GM18505 (cell line): ENCODE data around the gene GNB5.

ENCODE experiments used
- ATAC-seq: cut with Tn5 transposase; IDR thresholded peaks from one replicate; pipeline ENCODE4 v1.9.1; 2021; ENCODE audit not compliant: unreplicated experiment
- POLR2A ChIP-seq: IDR thresholded peaks from 4 replicates; pipeline ENCODE4 v1.6.1; 2011; ENCODE audit warnings: borderline replicate concordance; ENCODE audit not compliant: insufficient read depth, insufficient read length; ENCODE audit errors: extremely low read depth

The GNB5 gene

GRCh38 chr15:52193791-52194190 is 2.6 kb upstream of the GNB5 start:
- no peak for TF ChIP-seq POLR2A
- ATAC-seq, result no peak

- no peak for TF ChIP-seq POLR2A
- ATAC-seq, result no peak
These were observed 2.1 kb upstream of the GNB5 start for GRCh38 chr15:52193321-52193720.

- TF ChIP-seq POLR2A, result no peak
- no peak for ATAC-seq
These were observed 4.3 kb downstream of the GNB5 start for GRCh38 chr15:52186651-52187486.

GRCh38 chr15:52185151-52185561 is 6.0 kb downstream of the GNB5 start:
- TF ChIP-seq POLR2A, result no peak
- ATAC-seq, result no peak

- no peak for TF ChIP-seq POLR2A
These were observed 6.5 kb downstream of the GNB5 start for GRCh38 chr15:52184721-52185120.

GRCh38 chr15:52183562-52184173 is 7.5 kb downstream of the GNB5 start:
- ATAC-seq, result no peak
- TF ChIP-seq POLR2A, result no peak

More at GRCh38 chr15:52184721-52185120, 6.5 kb downstream of the GNB5 start:
- ATAC-seq, result no peak

- no peak for ATAC-seq
- TF ChIP-seq POLR2A, result no peak
These were observed 9.0 kb downstream of the GNB5 start for GRCh38 chr15:52181938-52182780.

- ATAC-seq, result no peak
- no peak for TF ChIP-seq POLR2A
These were observed 10.2 kb downstream of the GNB5 start for GRCh38 chr15:52180851-52181450.

- TF ChIP-seq POLR2A, result peak; percentile 4
- ATAC-seq, result peak; percentile 29
These were observed 10.9 kb downstream of the GNB5 start for GRCh38 chr15:52180196-52180835.

GRCh38 chr15:52179278-52180195 is 11.7 kb downstream of the GNB5 start:
- peak; percentile 74 for TF ChIP-seq POLR2A
- ATAC-seq, result peak; percentile 82

GRCh38 chr15:52178765-52179164 is 12.4 kb downstream of the GNB5 start:
- no peak for ATAC-seq
- no peak for TF ChIP-seq POLR2A

GRCh38 chr15:52172869-52173268 is 18.3 kb downstream of the GNB5 start:
- no peak for TF ChIP-seq POLR2A
- ATAC-seq, result no peak
